Stomach smooth muscle (tissue), 2 donors: ENCODE data around the gene HS3ST5.

Experiments used
- H3K27ac ChIP-seq: one replicate; pipeline ENCODE4 v1.7.0; 2013; ENCODE audit warnings: mild to moderate bottlenecking, low read length, inconsistent platforms
- H3K27me3 ChIP-seq, 2 donors: one replicate each; pipeline ENCODE4 v1.7.0; 2013; ENCODE audit warnings: low read length in 2 of 2; ENCODE audit not compliant: insufficient read depth in 2 of 2, control insufficient read depth in 1 of 2
- H3K36me3 ChIP-seq, 2 donors: one replicate each; pipeline ENCODE4 v1.7.0; 2013; ENCODE audit warnings: low read length in 2 of 2; ENCODE audit not compliant: control insufficient read depth in 2 of 2, insufficient read depth in 2 of 2
- H3K4me1 ChIP-seq: one replicate; pipeline ENCODE4 v1.7.0; 2013; ENCODE audit warnings: low read length; ENCODE audit not compliant: control insufficient read depth, insufficient read depth
- H3K4me3 ChIP-seq, 2 donors: one replicate each; pipeline ENCODE4 v1.7.0; 2013; ENCODE audit warnings: low read length in 2 of 2
- H3K9ac ChIP-seq, 2 donors: one replicate each; pipeline ENCODE4 v1.7.0; 2013; ENCODE audit warnings: low read length in 2 of 2, mild to moderate bottlenecking in 1 of 2
- H3K9me3 ChIP-seq, 2 donors: one replicate each; pipeline ENCODE4 v1.7.0; 2013; ENCODE audit warnings: low read length in 2 of 2; ENCODE audit not compliant: control insufficient read depth in 2 of 2
- donor health status: healthy.
- donor health status: Pancreatic carcinoma.

Gene HS3ST5

GRCh38 chr6:114276783-114277182, 66.0 kb downstream of the HS3ST5 start:
- Histone ChIP-seq H3K4me1 (no peaks in the 10 kb centered on the region), H3K9me3 (no peaks in the 10 kb centered on the region), H3K4me3 (no peak overlapping the region), H3K27me3 (no peaks in the 10 kb centered on the region), H3K9ac (no peak overlapping the region), H3K36me3 (no peaks in the 10 kb centered on the region), H3K27ac (no peak overlapping the region)

GRCh38 chr6:114274836-114275235, 68.0 kb downstream of the HS3ST5 start:
- Histone ChIP-seq H3K36me3 (no peaks in the 10 kb centered on the region), H3K9ac (no peak overlapping the region), H3K27me3 (no peaks in the 10 kb centered on the region), H3K4me1 (no peaks in the 10 kb centered on the region), H3K27ac (no peak overlapping the region), H3K9me3 (no peaks in the 10 kb centered on the region), H3K4me3 (no peak overlapping the region)

- Histone ChIP-seq H3K27me3 (no peaks in the 10 kb centered on the region), H3K4me3 (no peak overlapping the region), H3K9ac (no peak overlapping the region), H3K36me3 (no peaks in the 10 kb centered on the region), H3K4me1 (no peaks in the 10 kb centered on the region), H3K9me3 (no peaks in the 10 kb centered on the region), H3K27ac (no peak overlapping the region)
Observed at GRCh38 chr6:114272582-114272981, 70.2 kb downstream of the HS3ST5 start.

- H3K36me3 ChIP-seq = no peaks in the 10 kb centered on the region
- no peak overlapping the region for H3K4me3 ChIP-seq
- H3K9me3 ChIP-seq = no peaks in the 10 kb centered on the region
- no peak overlapping the region for H3K9ac ChIP-seq
- no peaks in the 10 kb centered on the region for H3K4me1 ChIP-seq
- H3K27me3 ChIP-seq = no peaks in the 10 kb centered on the region
- H3K27ac ChIP-seq = no peak overlapping the region
Observed at GRCh38 chr6:114271405-114271804, 71.4 kb downstream of the HS3ST5 start.

- no peak overlapping the region for H3K9ac ChIP-seq
Observed at GRCh38 chr6:114267897-114268296, 74.9 kb downstream of the HS3ST5 start.

GRCh38 chr6:114260810-114261209, 82.0 kb downstream of the HS3ST5 start:
- no peaks in the 10 kb centered on the region for H3K9me3 ChIP-seq
- H3K36me3 ChIP-seq = no peaks in the 10 kb centered on the region
- no peak overlapping the region for H3K9ac ChIP-seq
- no peaks in the 10 kb centered on the region for H3K4me1 ChIP-seq
- no peak overlapping the region for H3K4me3 ChIP-seq
- H3K27me3 ChIP-seq = peaks cover 0 to 2% of the 10 kb centered on the region in 2 donors
- H3K27ac ChIP-seq = no peak overlapping the region

More at GRCh38 chr6:114267897-114268296, 74.9 kb downstream of the HS3ST5 start:
- Histone ChIP-seq H3K4me3 (no peak overlapping the region), H3K9me3 (no peaks in the 10 kb centered on the region), H3K36me3 (no peaks in the 10 kb centered on the region), H3K27ac (no peak overlapping the region), H3K4me1 (no peaks in the 10 kb centered on the region), H3K27me3 (no peaks in the 10 kb centered on the region)

GRCh38 chr6:114258376-114258775, 84.4 kb downstream of the HS3ST5 start:
- Histone ChIP-seq H3K36me3 (no peaks in the 10 kb centered on the region), H3K27me3 (peaks cover 0 to 2% of the 10 kb centered on the region in 2 donors), H3K9ac (no peak overlapping the region), H3K27ac (no peak overlapping the region), H3K4me1 (no peaks in the 10 kb centered on the region), H3K4me3 (no peak overlapping the region), H3K9me3 (no peaks in the 10 kb centered on the region)

GRCh38 chr6:114253431-114253830, 89.4 kb downstream of the HS3ST5 start:
- Histone ChIP-seq H3K9ac (no peak overlapping the region), H3K27me3 (peaks cover 0 to 2% of the 10 kb centered on the region in 2 donors), H3K9me3 (no peaks in the 10 kb centered on the region), H3K4me3 (no peak overlapping the region), H3K27ac (no peak overlapping the region), H3K36me3 (no peaks in the 10 kb centered on the region), H3K4me1 (no peaks in the 10 kb centered on the region)

- H3K27me3 ChIP-seq = no peaks in the 10 kb centered on the region
Observed at GRCh38 chr6:114249522-114249921, 93.3 kb downstream of the HS3ST5 start.

GRCh38 chr6:114247101-114247500, 95.7 kb downstream of the HS3ST5 start:
- H3K9ac ChIP-seq = no peak overlapping the region
- no peaks in the 10 kb centered on the region for H3K36me3 ChIP-seq
- H3K4me1 ChIP-seq = no peaks in the 10 kb centered on the region

More at GRCh38 chr6:114249522-114249921, 93.3 kb downstream of the HS3ST5 start:
- Histone ChIP-seq H3K4me3 (no peak overlapping the region), H3K9me3 (no peaks in the 10 kb centered on the region), H3K27ac (no peak overlapping the region), H3K9ac (no peak overlapping the region), H3K36me3 (no peaks in the 10 kb centered on the region), H3K4me1 (no peaks in the 10 kb centered on the region)

GRCh38 chr6:114240796-114241195, 102.0 kb downstream of the HS3ST5 start:
- no peak overlapping the region for H3K4me3 ChIP-seq
- H3K27me3 ChIP-seq = no peaks in the 10 kb centered on the region
- no peak overlapping the region for H3K9ac ChIP-seq
- H3K27ac ChIP-seq = no peak overlapping the region
- no peaks in the 10 kb centered on the region for H3K4me1 ChIP-seq
- H3K36me3 ChIP-seq = no peaks in the 10 kb centered on the region
- no peaks in the 10 kb centered on the region for H3K9me3 ChIP-seq

More at GRCh38 chr6:114247101-114247500, 95.7 kb downstream of the HS3ST5 start:
- Histone ChIP-seq H3K27ac (no peak overlapping the region), H3K27me3 (no peaks in the 10 kb centered on the region), H3K9me3 (no peaks in the 10 kb centered on the region), H3K4me3 (no peak overlapping the region)
